HEK293T (cell line): ENCODE results near the gene LAMA3.

ENCODE experiments used
- FOXM1 ChIP-seq: fragments of 450-650 bp; IDR thresholded peaks from 2 replicates; pipeline ENCODE4 v1.6.1; 2017; ENCODE audit warnings: mild to moderate bottlenecking, borderline replicate concordance
- SP1 ChIP-seq: fragments of 450-650 bp; IDR thresholded peaks from 2 replicates; pipeline ENCODE4 v1.6.1; 2017

GRCh38 chr18:23897733-23898132 is 208.5 kb downstream of the LAMA3 start:
- TF ChIP-seq FOXM1 (no peak), SP1 (no peak)
